Lower lobe of right lung (tissue), 2 donors: ENCODE measurements around the gene TTC34. TPM values are rescaled to one million over a fixed set of nuclear protein-coding genes. Genes with fewer than 3 reads are reported as not detected.

Source experiments
- ATAC-seq, 2 donors: fragments of 200-7000 bp; cut with Tn5 transposase; one replicate each; pipeline ENCODE4 v1.9.1; 2020 to 2022; ENCODE audit warnings: mild to moderate bottlenecking in 2 of 2, moderate library complexity in 2 of 2
- DNase-seq: peaks from one replicate; pipeline ENCODE4 v3.0.0-alpha.2; 2020
- H3K27ac ChIP-seq: fragments of 200-600 bp; one replicate; pipeline ENCODE4 v1.8.0; 2022
- H3K27me3 ChIP-seq: fragments of 200-600 bp; one replicate; pipeline ENCODE4 v1.8.0; 2022; ENCODE audit warnings: low read depth
- H3K36me3 ChIP-seq: fragments of 200-600 bp; one replicate; pipeline ENCODE4 v1.8.0; 2022; ENCODE audit warnings: mild to moderate bottlenecking
- H3K4me1 ChIP-seq: fragments of 200-600 bp; one replicate; pipeline ENCODE4 v1.8.0; 2022
- H3K4me3 ChIP-seq: fragments of 200-600 bp; one replicate; pipeline ENCODE4 v1.8.0; 2022; ENCODE audit warnings: mild to moderate bottlenecking
- H3K9me3 ChIP-seq: fragments of 200-600 bp; one replicate; pipeline ENCODE4 v1.8.0; 2022
- CTCF ChIP-seq: fragments of 200-600 bp; IDR thresholded peaks from one replicate; pipeline ENCODE4 v1.8.0; 2022; ENCODE audit warnings: antibody characterized with exemption, mild to moderate bottlenecking
- intact Hi-C: fragments of 100-400 bp; cut with DNase I; formaldehyde crosslinking; loops from one replicate; pipeline ENCODE4 v1.11.0; 2022
- total RNA-seq: library from RNA; stranded (reverse); fragmentation: NEBNext Ultra II Directional; extraction: Animal tissue kit (Norgen Biotek cat#: 25700); gene quantifications from one replicate; pipeline ENCODE4 v1.2.1, GENCODE V29; 2021
- donor health status: DM: no; HTN: yes; CAD: no; lungs with severe emphysema.

TTC34 gene
- total RNA-seq, 1 donor from 2014 or later, result 2.6 TPM

GRCh38 chr1:2845869-2846268, 44.4 kb upstream of the TTC34 start:
- H3K27me3 ChIP-seq, result peaks cover 13% of the 10 kb centered on the region
- no peak for ATAC-seq

GRCh38 chr1:2840036-2840809, 38.7 kb upstream of the TTC34 start:
- intact Hi-C loops, result no loop called here
- Histone ChIP-seq H3K9me3 (no peaks in the 10 kb centered on the region), H3K4me1 (no peaks in the 10 kb centered on the region), H3K27ac (no peak overlapping the region), H3K27me3 (peaks cover 4% of the 10 kb centered on the region), H3K4me3 (no peak overlapping the region), H3K36me3 (no peaks in the 10 kb centered on the region)
- ATAC-seq, result no peak
- TF ChIP-seq CTCF, result no peak
- DNase-seq, result peak; percentile 22

More at GRCh38 chr1:2845869-2846268, 44.4 kb upstream of the TTC34 start:
- Histone ChIP-seq H3K9me3 (no peaks in the 10 kb centered on the region), H3K27ac (no peak overlapping the region), H3K4me3 (no peak overlapping the region), H3K4me1 (no peaks in the 10 kb centered on the region), H3K36me3 (no peaks in the 10 kb centered on the region)
- intact Hi-C loops, result no loop called here
- no peak for TF ChIP-seq CTCF
- DNase-seq, result no peak

- H3K27ac ChIP-seq, result no peak overlapping the region
- no peaks in the 10 kb centered on the region for H3K4me1 ChIP-seq
- peaks cover 4% of the 10 kb centered on the region for H3K27me3 ChIP-seq
- intact Hi-C loops, result no loop called here
- ATAC-seq (no peak), DNase-seq (no peak)
- no peaks in the 10 kb centered on the region for H3K9me3 ChIP-seq
- no peak overlapping the region for H3K4me3 ChIP-seq
- no peaks in the 10 kb centered on the region for H3K36me3 ChIP-seq
- no peak for TF ChIP-seq CTCF
Measured at GRCh38 chr1:2837823-2838222, 36.3 kb upstream of the TTC34 start.

- H3K9me3 ChIP-seq, result no peaks in the 10 kb centered on the region
- H3K27ac ChIP-seq, result no peak overlapping the region
- H3K4me3 ChIP-seq, result no peak overlapping the region
- TF ChIP-seq CTCF, result no peak
- peaks cover 4% of the 10 kb centered on the region for H3K27me3 ChIP-seq
- ATAC-seq, result no peak
- no peak for DNase-seq
- no peaks in the 10 kb centered on the region for H3K4me1 ChIP-seq
- H3K36me3 ChIP-seq, result no peaks in the 10 kb centered on the region
- intact Hi-C loops, result no loop called here
Measured at GRCh38 chr1:2837316-2837715, 35.8 kb upstream of the TTC34 start.

- H3K27ac ChIP-seq, result no peak overlapping the region
- no peak for ATAC-seq
Measured at GRCh38 chr1:2836333-2836970, 35.0 kb upstream of the TTC34 start.

More at GRCh38 chr1:2836333-2836970, 35.0 kb upstream of the TTC34 start:
- intact Hi-C loops, result no loop called here
- H3K27me3 ChIP-seq, result peaks cover under 1% of the 10 kb centered on the region
- peak; percentile 34 for DNase-seq
- H3K9me3 ChIP-seq, result no peaks in the 10 kb centered on the region
- H3K36me3 ChIP-seq, result no peaks in the 10 kb centered on the region
- no peak for TF ChIP-seq CTCF
- H3K4me1 ChIP-seq, result no peaks in the 10 kb centered on the region
- no peak overlapping the region for H3K4me3 ChIP-seq
